ENCODE data around the gene DDX31. TPM values are rescaled to one million over a fixed set of nuclear protein-coding genes. Genes with fewer than 3 reads are reported as not detected.

Gene DDX31
- total RNA-seq, 1 donor from 2014 or later: 12.7 TPM

GRCh38 chr9:132637351-132637750 is 32.4 kb downstream of the DDX31 start:
- DNase-seq (ENCODE audit: low read depth, low spot score): no peak

GRCh38 chr9:132634327-132634726 is 35.5 kb downstream of the DDX31 start:
- DNase-seq (ENCODE audit: low read depth, low spot score): no peak

GRCh38 chr9:132632413-132633129 is 37.2 kb downstream of the DDX31 start:
- no peak for DNase-seq (ENCODE audit: low read depth, low spot score)

- no peak for DNase-seq (ENCODE audit: low read depth, low spot score)
These were observed 38.1 kb downstream of the DDX31 start for GRCh38 chr9:132631685-132632084.

- DNase-seq (ENCODE audit: low read depth, low spot score): no peak
These were observed 38.5 kb downstream of the DDX31 start for GRCh38 chr9:132631280-132631679.

GRCh38 chr9:132630811-132631210 is 39.0 kb downstream of the DDX31 start:
- no peak for DNase-seq (ENCODE audit: low read depth, low spot score)

GRCh38 chr9:132630116-132630515 is 39.7 kb downstream of the DDX31 start:
- no peak for DNase-seq (ENCODE audit: low read depth, low spot score)

- DNase-seq (ENCODE audit: low read depth, low spot score): no peak
These were observed 41.0 kb downstream of the DDX31 start for GRCh38 chr9:132628746-132629145.

- no peak for DNase-seq (ENCODE audit: low read depth, low spot score)
These were observed 42.2 kb downstream of the DDX31 start for GRCh38 chr9:132627594-132627993.

- no peak for DNase-seq (ENCODE audit: low read depth, low spot score)
These were observed 42.7 kb downstream of the DDX31 start for GRCh38 chr9:132627106-132627505.

GRCh38 chr9:132626285-132626684 is 43.5 kb downstream of the DDX31 start:
- DNase-seq (ENCODE audit: low read depth, low spot score): no peak

- no peak for DNase-seq (ENCODE audit: low read depth, low spot score)
These were observed 47.6 kb downstream of the DDX31 start for GRCh38 chr9:132622159-132622558.

- DNase-seq (ENCODE audit: low read depth, low spot score): no peak
These were observed 53.1 kb downstream of the DDX31 start for GRCh38 chr9:132616725-132617124.

- DNase-seq (ENCODE audit: low read depth, low spot score): no peak
These were observed 54.0 kb downstream of the DDX31 start for GRCh38 chr9:132615774-132616173.

GRCh38 chr9:132614324-132614723 is 55.5 kb downstream of the DDX31 start:
- no peak for DNase-seq (ENCODE audit: low read depth, low spot score)

GRCh38 chr9:132610661-132611060 is 59.1 kb downstream of the DDX31 start:
- no peak for DNase-seq (ENCODE audit: low read depth, low spot score)

- DNase-seq (ENCODE audit: low read depth, low spot score): no peak
These were observed 60.0 kb downstream of the DDX31 start for GRCh38 chr9:132609829-132610228.

GRCh38 chr9:132609184-132609583 is 60.6 kb downstream of the DDX31 start:
- no peak for DNase-seq (ENCODE audit: low read depth, low spot score)

GRCh38 chr9:132606066-132606465 is 63.7 kb downstream of the DDX31 start:
- no peak for DNase-seq (ENCODE audit: low read depth, low spot score)

GRCh38 chr9:132605387-132605786 is 64.4 kb downstream of the DDX31 start:
- DNase-seq (ENCODE audit: low read depth, low spot score): no peak

- no peak for DNase-seq (ENCODE audit: low read depth, low spot score)
These were observed 67.6 kb downstream of the DDX31 start for GRCh38 chr9:132602207-132602606.

GRCh38 chr9:132600326-132600984 is 69.3 kb downstream of the DDX31 start:
- no peak for DNase-seq (ENCODE audit: low read depth, low spot score)
